ENCODE measurements around the gene ADH7. TPM values are rescaled to one million over a fixed set of nuclear protein-coding genes. Genes with fewer than 3 reads are reported as not detected.

Gene ADH7
- total RNA-seq: not detected in 2 replicates

DNA sequence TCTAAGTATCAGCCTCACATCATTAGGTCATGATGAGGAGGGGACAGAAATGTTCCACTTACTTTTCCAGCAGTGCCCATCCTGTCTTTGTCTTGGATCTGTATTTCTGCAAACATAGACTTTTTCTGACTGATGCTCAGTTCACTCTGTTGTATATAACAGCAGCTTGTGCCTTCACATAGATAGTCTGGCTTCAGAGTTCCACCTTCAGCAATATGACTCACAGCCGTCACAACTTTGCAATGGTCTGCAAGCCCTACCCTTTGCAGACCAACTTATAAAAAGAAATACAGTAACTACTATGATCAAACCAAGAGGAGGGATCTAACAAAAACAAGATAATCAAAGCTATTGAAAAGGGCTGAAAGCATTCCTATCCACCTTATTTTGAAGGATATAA is at the start of gene ADH7:
ADH7 (minus strand) TSS at position 189 of the 400 bp plus-strand sequence; CDS start at position 80, 109 bp downstream.

Other genes starting within 250 kb of the ADH7 start
- gene ADH6, start 216.1 kb downstream of the ADH7 start, total RNA-seq: not detected in 2 replicates
- not detected in 2 replicates for gene ADH1A, start 144.4 kb downstream of the ADH7 start, total RNA-seq
- gene ADH1B, start 113.9 kb downstream of the ADH7 start, total RNA-seq: not detected in 2 replicates
- gene ADH1C, start 82.6 kb downstream of the ADH7 start, total RNA-seq: not detected in 2 replicates
- gene C4orf17, start 75.7 kb upstream of the ADH7 start, total RNA-seq: not detected in 2 replicates
- 5.7 and 7.4 TPM in 2 replicates for gene TRMT10A, start 128.7 kb upstream of the ADH7 start, total RNA-seq
- not detected in 2 replicates for gene MTTP, start 139.5 kb upstream of the ADH7 start, total RNA-seq
- under 0.01 TPM in 1 of 2 replicates, not detected in the other for gene C4orf54, start 222.5 kb upstream of the ADH7 start, total RNA-seq